ENCODE data around the gene ROR1. TPM values are rescaled to one million over a fixed set of nuclear protein-coding genes. Genes with fewer than 3 reads are reported as not detected.

The ROR1 gene
- total RNA-seq, 2 experiments from 2014 or later, result 0.47 to 1.4 TPM

GRCh38 chr1:63968663-63969440 is 195.0 kb downstream of the ROR1 start:
- Histone ChIP-seq H3K4me3 (ENCODE audit: low read depth, low read length, poor library complexity, severe bottlenecking) (no peak overlapping the region), H3K27ac (ENCODE audit: low read depth, low read length, poor library complexity, severe bottlenecking) (no peak overlapping the region), H3K4me1 (ENCODE audit: insufficient read depth, low read length, poor library complexity, severe bottlenecking) (no peaks in the 10 kb centered on the region), H3K36me3 (ENCODE audit: insufficient read depth, low read length) (no peaks in the 10 kb centered on the region), H4K20me1 (ENCODE audit: insufficient read depth, low read length) (no peaks in the 10 kb centered on the region), H3K79me2 (ENCODE audit: insufficient read depth, low read depth, low read length) (no peaks in the 10 kb centered on the region), H3K9me2 (ENCODE audit: insufficient read depth, low read length) (no peaks in the 10 kb centered on the region), H3K9me3 (ENCODE audit: low read length) (no peaks in the 10 kb centered on the region), H3K4me2 (ENCODE audit: low read length) (no peak overlapping the region), H2AFZ (ENCODE audit: low read length) (no peak overlapping the region)
- ChIA-PET CTCF (ENCODE audit: unreplicated experiment) (no interaction called here), POLR2A (interaction anchor here (0.5 kb wide), 2 partner anchors 44 to 140 kb away, joined by 4 to 7 read pairs; no protein-coding TSS in a partner anchor)
- no peak for TF ChIP-seq EZH2phosphoT487 (IDR thresholded peaks at IDR 0.05; ENCODE audit: borderline replicate concordance, low read depth, low read length)
- intact Hi-C loops (cut with micrococcal nuclease; ENCODE audit: unreplicated experiment), result no loop called here
- no TSS peak for BruUV-seq (replicated peaks)
- no peak for DNase-seq (ENCODE audit: low spot score)

DNA sequence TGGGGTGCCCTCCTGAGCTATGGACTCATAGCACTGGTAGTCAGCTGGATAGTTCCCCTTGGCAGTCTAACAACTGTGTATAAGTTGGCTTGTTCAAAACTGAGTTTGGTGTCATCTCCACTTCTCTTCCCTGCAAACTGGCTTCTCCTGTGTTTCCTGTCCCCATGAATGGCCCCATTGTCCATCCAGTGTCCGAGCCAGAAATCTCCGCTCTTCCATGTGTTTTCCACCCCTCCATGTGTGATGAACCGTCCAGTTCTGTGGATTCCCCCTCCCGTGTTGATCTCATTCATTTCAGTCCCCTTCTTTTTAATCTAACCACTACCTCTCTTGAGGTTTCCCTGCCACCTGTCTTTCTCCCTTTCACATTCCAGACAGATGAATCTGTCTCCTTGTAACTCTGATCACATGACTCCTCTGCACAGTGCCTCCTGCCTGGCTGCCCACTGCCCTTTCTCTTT is 195.7 kb downstream of the ROR1 start:
- DNase-seq (ENCODE audit: low spot score), result no peak
- Histone ChIP-seq H4K20me1 (ENCODE audit: insufficient read depth, low read length) (no peaks in the 10 kb centered on the region), H3K9me2 (ENCODE audit: insufficient read depth, low read length) (no peaks in the 10 kb centered on the region), H3K9me3 (ENCODE audit: low read length) (no peaks in the 10 kb centered on the region), H2AFZ (ENCODE audit: low read length) (no peak overlapping the region), H3K27ac (ENCODE audit: low read depth, low read length, poor library complexity, severe bottlenecking) (no peak overlapping the region), H3K79me2 (ENCODE audit: insufficient read depth, low read depth, low read length) (no peaks in the 10 kb centered on the region), H3K4me3 (ENCODE audit: low read depth, low read length, poor library complexity, severe bottlenecking) (no peak overlapping the region), H3K4me2 (ENCODE audit: low read length) (no peak overlapping the region), H3K4me1 (ENCODE audit: insufficient read depth, low read length, poor library complexity, severe bottlenecking) (no peaks in the 10 kb centered on the region), H3K36me3 (ENCODE audit: insufficient read depth, low read length) (no peaks in the 10 kb centered on the region)
- intact Hi-C loops (cut with micrococcal nuclease; ENCODE audit: unreplicated experiment), result no loop called here
- CTCF ChIA-PET (ENCODE audit: unreplicated experiment), result no interaction called here
- TF ChIP-seq EZH2phosphoT487 (IDR thresholded peaks at IDR 0.05; ENCODE audit: borderline replicate concordance, low read depth, low read length), result no peak
- TF ChIP-seq, protein P1, sequence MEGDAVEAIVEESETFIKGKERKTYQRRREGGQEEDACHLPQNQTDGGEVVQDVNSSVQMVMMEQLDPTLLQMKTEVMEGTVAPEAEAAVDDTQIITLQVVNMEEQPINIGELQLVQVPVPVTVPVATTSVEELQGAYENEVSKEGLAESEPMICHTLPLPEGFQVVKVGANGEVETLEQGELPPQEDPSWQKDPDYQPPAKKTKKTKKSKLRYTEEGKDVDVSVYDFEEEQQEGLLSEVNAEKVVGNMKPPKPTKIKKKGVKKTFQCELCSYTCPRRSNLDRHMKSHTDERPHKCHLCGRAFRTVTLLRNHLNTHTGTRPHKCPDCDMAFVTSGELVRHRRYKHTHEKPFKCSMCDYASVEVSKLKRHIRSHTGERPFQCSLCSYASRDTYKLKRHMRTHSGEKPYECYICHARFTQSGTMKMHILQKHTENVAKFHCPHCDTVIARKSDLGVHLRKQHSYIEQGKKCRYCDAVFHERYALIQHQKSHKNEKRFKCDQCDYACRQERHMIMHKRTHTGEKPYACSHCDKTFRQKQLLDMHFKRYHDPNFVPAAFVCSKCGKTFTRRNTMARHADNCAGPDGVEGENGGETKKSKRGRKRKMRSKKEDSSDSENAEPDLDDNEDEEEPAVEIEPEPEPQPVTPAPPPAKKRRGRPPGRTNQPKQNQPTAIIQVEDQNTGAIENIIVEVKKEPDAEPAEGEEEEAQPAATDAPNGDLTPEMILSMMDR (conservative IDR thresholded peaks at IDR 0.05; ENCODE audit: low read length), result no peak
- POLR2A ChIA-PET, result no interaction called here
- BruUV-seq (replicated peaks), result no TSS peak

DNA sequence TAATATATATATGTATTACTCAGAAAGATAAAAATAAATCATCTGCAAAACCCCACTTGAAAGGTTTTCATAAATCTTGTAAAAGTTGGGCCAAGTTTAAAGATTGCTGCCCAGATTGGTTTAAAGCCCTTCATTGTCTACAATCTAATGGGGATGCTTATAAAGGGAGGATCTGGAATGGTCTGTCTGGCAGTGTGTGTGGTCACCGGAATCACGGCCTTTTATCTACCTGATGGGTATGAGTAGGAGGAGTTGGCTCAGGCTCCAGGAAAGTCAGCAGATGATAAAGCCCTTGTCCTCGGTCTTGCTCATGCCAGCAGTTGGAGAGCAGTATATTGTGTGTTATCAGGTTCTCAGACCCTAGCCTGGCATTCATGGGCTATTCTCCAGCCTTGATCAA is 197.7 kb downstream of the ROR1 start:
- intact Hi-C loops (cut with micrococcal nuclease; ENCODE audit: unreplicated experiment), result no loop called here
- no peak overlapping the region for H3K4me3 ChIP-seq (ENCODE audit: low read depth, low read length, poor library complexity, severe bottlenecking)
- no peak overlapping the region for H3K4me2 ChIP-seq (ENCODE audit: low read length)
- no peak overlapping the region for H3K27ac ChIP-seq (ENCODE audit: low read depth, low read length, poor library complexity, severe bottlenecking)
- H3K4me1 ChIP-seq (ENCODE audit: insufficient read depth, low read length, poor library complexity, severe bottlenecking), result no peaks in the 10 kb centered on the region
- no peak for DNase-seq (ENCODE audit: low spot score)
- BruUV-seq (replicated peaks), result no TSS peak
- TF ChIP-seq, protein P1 (conservative IDR thresholded peaks at IDR 0.05; ENCODE audit: low read length), result no peak
- TF ChIP-seq EZH2phosphoT487 (IDR thresholded peaks at IDR 0.05; ENCODE audit: borderline replicate concordance, low read depth, low read length), result no peak
- ChIA-PET POLR2A (no interaction called here), CTCF (ENCODE audit: unreplicated experiment) (no interaction called here)
- H2AFZ ChIP-seq (ENCODE audit: low read length), result no peak overlapping the region
- no peaks in the 10 kb centered on the region for H3K9me2 ChIP-seq (ENCODE audit: insufficient read depth, low read length)
- no peaks in the 10 kb centered on the region for H4K20me1 ChIP-seq (ENCODE audit: insufficient read depth, low read length)
- H3K36me3 ChIP-seq (ENCODE audit: insufficient read depth, low read length), result no peaks in the 10 kb centered on the region
- H3K79me2 ChIP-seq (ENCODE audit: insufficient read depth, low read depth, low read length), result no peaks in the 10 kb centered on the region
- no peaks in the 10 kb centered on the region for H3K9me3 ChIP-seq (ENCODE audit: low read length)

Data from OCI-LY7 (cell line).